Activated T-helper 9 cell treated with anti-CD3 and anti-CD28 coated beads, Interleukin-2, amount 50 U/mL, for 16 hours (primary cell): ENCODE data around the gene SNAI3.

Source experiments
- DNase-seq: peaks from one replicate; pipeline ENCODE4 v3.0.0-alpha.2; 2020; ENCODE audit warnings: low read depth

Gene SNAI3

GRCh38 chr16:88705801-88706228 is 19.5 kb upstream of the SNAI3 start:
- no peak for DNase-seq

- DNase-seq = no peak
These were observed 18.9 kb upstream of the SNAI3 start for GRCh38 chr16:88705076-88705684.

- DNase-seq = peak; percentile 57
These were observed 17.4 kb upstream of the SNAI3 start for GRCh38 chr16:88703486-88704309.

- no peak for DNase-seq
These were observed 16.3 kb upstream of the SNAI3 start for GRCh38 chr16:88702371-88703210.

GRCh38 chr16:88701581-88702370 is 15.5 kb upstream of the SNAI3 start:
- no peak for DNase-seq

- peak; percentile 95 for DNase-seq
These were observed 14.6 kb upstream of the SNAI3 start for GRCh38 chr16:88700636-88701482.

GRCh38 chr16:88700322-88700635 is 14.0 kb upstream of the SNAI3 start:
- no peak for DNase-seq

GRCh38 chr16:88699180-88699579 is 12.9 kb upstream of the SNAI3 start:
- DNase-seq = no peak

GRCh38 chr16:88698646-88699045 is 12.3 kb upstream of the SNAI3 start:
- DNase-seq = no peak

GRCh38 chr16:88697831-88698615 is 11.7 kb upstream of the SNAI3 start:
- DNase-seq = no peak

- DNase-seq = no peak
These were observed 11.0 kb upstream of the SNAI3 start for GRCh38 chr16:88697116-88697830.

GRCh38 chr16:88696441-88696840 is 10.1 kb upstream of the SNAI3 start:
- no peak for DNase-seq

GRCh38 chr16:88695753-88696152 is 9.4 kb upstream of the SNAI3 start:
- no peak for DNase-seq

- no peak for DNase-seq
These were observed 8.9 kb upstream of the SNAI3 start for GRCh38 chr16:88695218-88695617.

GRCh38 chr16:88694221-88695087 is 8.1 kb upstream of the SNAI3 start:
- DNase-seq = no peak

GRCh38 chr16:88693420-88694177 is 7.3 kb upstream of the SNAI3 start:
- DNase-seq = no peak

GRCh38 chr16:88692861-88693260 is 6.6 kb upstream of the SNAI3 start:
- DNase-seq = no peak
